Heart left ventricle (tissue), 16 donors: Measurements from ENCODE around the gene ISM1. TPM values are rescaled to one million over a fixed set of nuclear protein-coding genes. Genes with fewer than 3 reads are reported as not detected.

Experiments used
- ATAC-seq, 4 donors: fragments of 200-7000 bp; cut with Tn5 transposase; one replicate each; pipeline ENCODE4 v1.9.1; 2020 to 2022; ENCODE audit warnings: moderate library complexity in 4 of 4, mild to moderate bottlenecking in 3 of 4, moderate number of reproducible peaks in 1 of 4
- DNase-seq, 5 donors: peaks; one replicate each; pipeline ENCODE4 v3.0.0-alpha.2; 2020
- H3K27ac ChIP-seq, 12 donors: fragments of 200-600 bp; sonication (generic) in 4 of 12; one replicate each; pipeline versions ENCODE4 v1.5.0 to v1.8.0; 2016 to 2022; ENCODE audit warnings: mild to moderate bottlenecking in 2 of 12
- H3K27me3 ChIP-seq, 9 donors: fragments of 200-600 bp; sonication (generic) in 2 of 9; one replicate each; pipeline versions ENCODE4 v1.5.1 to v1.8.0; 2016 to 2022; ENCODE audit warnings: mild to moderate bottlenecking in 3 of 9
- H3K36me3 ChIP-seq, 9 donors: fragments of 200-600 bp; sonication (generic) in 2 of 9; one replicate each; pipeline versions ENCODE4 v1.5.0 to v1.8.0; 2018 to 2022; ENCODE audit warnings: mild to moderate bottlenecking in 2 of 9
- H3K4me1 ChIP-seq, 12 donors: fragments of 200-600 bp; sonication (generic) in 4 of 12; one replicate each; pipeline versions ENCODE4 v1.5.0 to v1.8.0; 2016 to 2022; ENCODE audit warnings: mild to moderate bottlenecking in 3 of 12
- H3K4me3 ChIP-seq, 12 donors: fragments of 200-600 bp; sonication (generic) in 4 of 12; one replicate each; pipeline versions ENCODE4 v1.5.0 to v1.8.0; 2017 to 2022; ENCODE audit warnings: mild to moderate bottlenecking in 9 of 12, moderate library complexity in 4 of 12
- H3K9me3 ChIP-seq, 12 donors: fragments of 200-600 bp; sonication (generic) in 4 of 12; one replicate each; pipeline versions ENCODE4 v1.5.0 to v1.8.0; 2016 to 2022; ENCODE audit warnings: mild to moderate bottlenecking in 1 of 12
- CTCF ChIP-seq, 12 donors: fragments of 200-600 bp; sonication (generic) in 4 of 12; IDR thresholded peaks; one replicate each; pipeline versions ENCODE4 v1.5.0 to v1.8.0; 2018 to 2022; ENCODE audit warnings: antibody characterized with exemption in 12 of 12, mild to moderate bottlenecking in 5 of 12
- POLR2A ChIP-seq, 2 donors: fragments of 450-650 bp; IDR thresholded peaks; one replicate each; pipeline ENCODE4 v1.6.1; 2017; ENCODE audit warnings: antibody characterized with exemption in 2 of 2, mild to moderate bottlenecking in 2 of 2, moderate library complexity in 2 of 2
- WGBS, 4 donors: extraction: QIAGEN DNeasy Blood & Tissue Kit in 2 of 4; methylation state at CpG; one replicate each; pipeline versions ENCODE4 v1.1.5 to v1.1.7; 2013 to 2018; 5-methylcytosine and 5-hydroxymethylcytosine counted together
- intact Hi-C, 10 donors: fragments of 100-400 bp; cut with DNase I; formaldehyde crosslinking; loops; one replicate each; pipeline versions ENCODE4 v1.11.1 to v1.14.2; 2022
- polyA plus RNA-seq, 2 donors: library from polyadenylated mRNA; stranded (reverse); fragments of 200-250 nt; gene quantifications; one replicate each; pipeline ENCODE4 v1.2.3, GENCODE V29; 2013
- total RNA-seq, 9 donors: library from RNA; depleted of rRNA in 2 of 9; stranded (reverse); fragments of >200 nt in 2 of 9; fragmentation: NEBNext Ultra II Directional in 3 of 9; extraction: Animal tissue kit (Norgen Biotek cat#: 25700) in 3 of 9; gene quantifications; one replicate each; pipeline versions ENCODE4 v1.1.0 to v1.2.4, GENCODE V29; 2016 to 2023
- donor health status: ischemic (EF 13 %, LVEDD 7.1; RV severe dilation, severe dysfunction).
- donor health status: healthy with polysubstance abuse.
- donor health status: DM: no; HTN: yes; CAD: no.
- donor health status: DM: no; HTN: no; CAD: no.
- donor health status: ischemic (EF 25% LVEDD 6.9; RV normal size, moderate dysfunction).
- donor health status: ischemic (EF 25% LVEDD 5.7; RV mildly dilated, moderate dysfunction).
- donor health status: healthy.
- donor health status: DM: yes; HTN: yes; CAD: no.
- donor health status: ischemic (EF 35%, LVEDD 5.7; RV mildly dilated, moderate dysfunction).
- donor health status: nonischemic (EF 11% LVEDD 7.7; RV severe dilation, severe dysfunction).
- donor health status: DM: yes; HTN: yes; CAD: no.
- donor health status: PGD.
- donor health status: ischemic (EF 29% LVEDD 5.4; RV normal size, mild dysfunction).
- donor health status: nonischemic (EF 23%, LVEDD 6.1; RV moderate dilation, normal function).

ISM1 gene
- total and polyA plus RNA-seq, 11 donors = 0.46 to 2.9 (median 1.4) TPM

- peaks cover 0 to 19% (median 6%) of the 10 kb centered on the region in 12 donors for H3K4me1 ChIP-seq
- intact Hi-C loops = no loop called here
- peaks cover 0 to 3% (median 0%) of the 10 kb centered on the region in 9 donors for H3K36me3 ChIP-seq
- TF ChIP-seq POLR2A (IDR thresholded peaks at IDR 0.05) = no peak
- TF ChIP-seq CTCF (IDR thresholded peaks at IDR 0.05) = no peak
- no peaks in the 10 kb centered on the region for H3K27me3 ChIP-seq
- no peak overlapping the region for H3K27ac ChIP-seq
- WGBS, 4 donors = 90 to 97% (median 94%) methylated on average over 9 of the region's 9 CpGs
- ATAC-seq (no peak), DNase-seq (no peak)
- H3K9me3 ChIP-seq = peaks cover 0 to 5% (median 0%) of the 10 kb centered on the region in 12 donors
- H3K4me3 ChIP-seq = no peak overlapping the region
Measured at GRCh38 chr20:13277663-13278295, 56.7 kb downstream of the ISM1 start.

GRCh38 chr20:13278812-13279570, 57.9 kb downstream of the ISM1 start:
- Histone ChIP-seq H3K27me3 (no peaks in the 10 kb centered on the region), H3K36me3 (peaks cover 0 to 3% (median 0%) of the 10 kb centered on the region in 9 donors), H3K4me1 (peaks cover 0 to 17% (median 6%) of the 10 kb centered on the region in 12 donors), H3K4me3 (no peak overlapping the region), H3K27ac (no peak overlapping the region), H3K9me3 (peaks cover 0 to 5% (median 0%) of the 10 kb centered on the region in 12 donors)
- ATAC-seq (no peak), DNase-seq (no peak)
- TF ChIP-seq CTCF (IDR thresholded peaks at IDR 0.05) (no peak), POLR2A (IDR thresholded peaks at IDR 0.05) (no peak)
- WGBS, 4 donors = 90 to 94% (median 91%) methylated on average over 5 of the region's 5 CpGs
- intact Hi-C loops = no loop called here

- Histone ChIP-seq H3K36me3 (peaks cover 0 to 3% (median 0%) of the 10 kb centered on the region in 9 donors), H3K4me1 (no peaks in the 10 kb centered on the region), H3K27ac (no peak overlapping the region), H3K4me3 (no peak overlapping the region), H3K9me3 (peaks cover 0 to 5% (median 0%) of the 10 kb centered on the region in 12 donors), H3K27me3 (no peaks in the 10 kb centered on the region)
- DNase-seq (no peak), ATAC-seq (no peak)
- TF ChIP-seq POLR2A (IDR thresholded peaks at IDR 0.05) (no peak), CTCF (IDR thresholded peaks at IDR 0.05) (no peak)
- intact Hi-C loops = no loop called here
- 79 to 100% (median 94%) methylated on average over 2 of the region's 2 CpGs for whole genome bisulfite sequencing, 4 donors
Measured at GRCh38 chr20:13280609-13281324, 59.7 kb downstream of the ISM1 start.
